HG03354 (cell line): ENCODE data around the gene SLC30A7.
A peak's percentile ranks its signal among the peaks of the same experiment; 100 is the strongest.
"Not testable (repeated sequence)": the region's sequence is repeated elsewhere in the genome, so short reads cannot be mapped to it uniquely, and the experiment has no call there.

Source experiments
- ATAC-seq: cut with Tn5 transposase; IDR thresholded peaks from one replicate; pipeline ENCODE4 v1.9.1; 2021; ENCODE audit warnings: mild to moderate bottlenecking; ENCODE audit not compliant: unreplicated experiment, poor library complexity, severe bottlenecking

SLC30A7 gene

GRCh38 chr1:100895540-100896480 lies at the start of gene SLC30A7:
TSS of gene SLC30A7 (plus strand) at chr1:100896090. CDS start at chr1:100896263, 173 bp downstream.
- ATAC-seq: peak; percentile 75

- no peak for ATAC-seq
These were observed 48.4 kb upstream of the SLC30A7 start for GRCh38 chr1:100847361-100848082.

GRCh38 chr1:100851726-100852125 lies 44.2 kb upstream of the SLC30A7 start:
- no peak for ATAC-seq

GRCh38 chr1:100852976-100853375 lies 42.9 kb upstream of the SLC30A7 start:
- no peak for ATAC-seq

- ATAC-seq: not testable (repeated sequence)
These were observed 40.8 kb upstream of the SLC30A7 start for GRCh38 chr1:100855116-100855515.

- no peak for ATAC-seq
These were observed 35.4 kb upstream of the SLC30A7 start for GRCh38 chr1:100860397-100860991.

GRCh38 chr1:100861379-100861778 lies 34.5 kb upstream of the SLC30A7 start:
- no peak for ATAC-seq

GRCh38 chr1:100862591-100862990 lies 33.3 kb upstream of the SLC30A7 start:
- no peak for ATAC-seq

GRCh38 chr1:100866041-100866900 lies 29.6 kb upstream of the SLC30A7 start:
- peak; percentile 72 for ATAC-seq

- ATAC-seq: no peak
These were observed 29.0 kb upstream of the SLC30A7 start for GRCh38 chr1:100866901-100867206.

- ATAC-seq: no peak
These were observed 27.4 kb upstream of the SLC30A7 start for GRCh38 chr1:100868364-100868995.

- no peak for ATAC-seq
These were observed 25.9 kb upstream of the SLC30A7 start for GRCh38 chr1:100869996-100870395.

GRCh38 chr1:100874433-100874832 lies 21.5 kb upstream of the SLC30A7 start:
- no peak for ATAC-seq

GRCh38 chr1:100875228-100875627 lies 20.7 kb upstream of the SLC30A7 start:
- ATAC-seq: no peak

GRCh38 chr1:100876291-100876690 lies 19.6 kb upstream of the SLC30A7 start:
- no peak for ATAC-seq

GRCh38 chr1:100879422-100879821 lies 16.5 kb upstream of the SLC30A7 start:
- no peak for ATAC-seq

GRCh38 chr1:100881687-100882086 lies 14.2 kb upstream of the SLC30A7 start:
- ATAC-seq: no peak

GRCh38 chr1:100882698-100883097 lies 13.2 kb upstream of the SLC30A7 start:
- no peak for ATAC-seq

GRCh38 chr1:100883963-100884362 lies 11.9 kb upstream of the SLC30A7 start:
- no peak for ATAC-seq
